HG03025 (cell line): ENCODE results near the gene SKOR1.

Experiments used
- ATAC-seq: cut with Tn5 transposase; IDR thresholded peaks from one replicate; pipeline ENCODE4 v1.9.1; 2021; ENCODE audit warnings: mild to moderate bottlenecking, moderate library complexity; ENCODE audit not compliant: unreplicated experiment, low FRiP score

The SKOR1 gene

GRCh38 chr15:67829647-67830504 lies 4.6 kb downstream of the SKOR1 start:
- ATAC-seq = no peak

GRCh38 chr15:67831363-67831762 lies 6.1 kb downstream of the SKOR1 start:
- ATAC-seq = no peak

GRCh38 chr15:67832031-67832551 lies 6.8 kb downstream of the SKOR1 start:
- no peak for ATAC-seq

- ATAC-seq = no peak
These were observed 7.8 kb downstream of the SKOR1 start for GRCh38 chr15:67832897-67833709.

- no peak for ATAC-seq
These were observed 8.6 kb downstream of the SKOR1 start for GRCh38 chr15:67833710-67834511.

GRCh38 chr15:67834581-67835296 lies 9.4 kb downstream of the SKOR1 start:
- no peak for ATAC-seq

GRCh38 chr15:67835297-67836133 lies 10.2 kb downstream of the SKOR1 start:
- ATAC-seq = no peak

- no peak for ATAC-seq
These were observed 10.8 kb downstream of the SKOR1 start for GRCh38 chr15:67836134-67836455.

GRCh38 chr15:67836477-67836876 lies 11.2 kb downstream of the SKOR1 start:
- no peak for ATAC-seq

- ATAC-seq = no peak
These were observed 11.6 kb downstream of the SKOR1 start for GRCh38 chr15:67836955-67837354.

- ATAC-seq = no peak
These were observed 13.6 kb downstream of the SKOR1 start for GRCh38 chr15:67838789-67839332.

GRCh38 chr15:67839499-67839928 lies 14.2 kb downstream of the SKOR1 start:
- no peak for ATAC-seq

- ATAC-seq = peak; percentile 86
These were observed 14.8 kb downstream of the SKOR1 start, which contains the start of gene RNU6-1 for GRCh38 chr15:67839929-67840748. RNU6-1 (minus strand) TSS chr15:67840045.

- ATAC-seq = no peak
These were observed 15.6 kb downstream of the SKOR1 start for GRCh38 chr15:67840749-67841512.

- ATAC-seq = no peak
These were observed 16.1 kb downstream of the SKOR1 start for GRCh38 chr15:67841513-67841762.

- ATAC-seq = no peak
These were observed 17.8 kb downstream of the SKOR1 start for GRCh38 chr15:67843092-67843501.

GRCh38 chr15:67843571-67844387 lies 18.5 kb downstream of the SKOR1 start:
- ATAC-seq = no peak
